ENCODE measurements around the gene SIL1. TPM values are rescaled to one million over a fixed set of nuclear protein-coding genes. Genes with fewer than 3 reads are reported as not detected.

SIL1 gene
- polyA plus RNA-seq, 1 experiment, result 64.6 TPM

DNA sequence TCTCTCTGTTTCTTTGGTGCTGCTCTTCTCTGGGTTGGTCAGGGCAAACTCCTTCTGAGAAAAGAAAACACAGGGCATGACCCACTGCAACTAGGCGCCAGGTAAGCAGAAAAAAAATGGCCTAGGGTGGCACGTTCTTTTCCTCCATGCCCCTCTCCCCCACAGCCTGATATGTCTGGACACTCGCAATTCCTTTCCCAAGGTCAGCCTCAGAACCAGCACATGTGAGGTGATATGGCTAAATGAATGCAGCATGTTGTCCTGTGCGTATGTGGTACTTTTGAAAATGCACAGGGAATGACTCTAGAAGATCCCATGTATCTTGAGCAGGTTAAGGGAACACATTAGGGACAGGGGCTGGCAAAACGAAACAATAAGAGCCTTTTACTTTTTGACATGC, 77.0 kb downstream of the SIL1 start:
- no peak for TF ChIP-seq CTCF (IDR thresholded peaks at IDR 0.05; ENCODE audit: low read depth, low read length)
- no peak for DNase-seq (ENCODE audit: low read depth, low spot score)
- Histone ChIP-seq H3K4me3 (ENCODE audit: low read depth, low read length) (no peak overlapping the region), H3K9me3 (ENCODE audit: control insufficient read depth, insufficient read depth, low read length) (no peaks in the 10 kb centered on the region), H3K27me3 (ENCODE audit: control insufficient read depth, insufficient read depth, low read length) (no peaks in the 10 kb centered on the region), H3K27ac (ENCODE audit: low read depth, low read length) (no peak overlapping the region)
- ChIA-PET POLR2A (no interaction called here), CTCF (no interaction called here)

DNA sequence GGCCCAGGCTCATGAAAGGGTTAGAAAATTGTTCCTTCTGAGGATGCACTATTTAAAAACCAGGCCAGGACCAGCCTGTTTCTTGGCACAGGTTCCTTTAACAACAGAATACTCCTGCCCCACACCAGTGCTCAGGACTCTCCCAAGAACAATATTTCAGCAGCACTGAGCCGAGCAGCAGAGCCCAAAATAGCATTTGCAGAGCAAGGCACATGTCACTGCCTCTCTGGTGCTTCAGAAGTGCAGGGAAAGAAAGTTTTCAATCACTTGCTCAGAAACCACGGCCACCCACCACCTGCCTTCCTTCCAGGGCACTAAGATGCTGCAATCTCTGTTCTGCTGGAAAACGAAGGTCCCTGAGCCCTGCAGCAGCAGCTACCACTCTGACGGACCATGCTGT, 77.6 kb downstream of the SIL1 start:
- CTCF ChIA-PET, result no interaction called here
- POLR2A ChIA-PET, result no interaction called here
- TF ChIP-seq CTCF (IDR thresholded peaks at IDR 0.05; ENCODE audit: low read depth, low read length), result no peak
- Histone ChIP-seq H3K27me3 (ENCODE audit: control insufficient read depth, insufficient read depth, low read length) (no peaks in the 10 kb centered on the region), H3K27ac (ENCODE audit: low read depth, low read length) (no peak overlapping the region), H3K4me3 (ENCODE audit: low read depth, low read length) (no peak overlapping the region), H3K9me3 (ENCODE audit: control insufficient read depth, insufficient read depth, low read length) (no peaks in the 10 kb centered on the region)
- no peak for DNase-seq (ENCODE audit: low read depth, low spot score)

GRCh38 chr5:139118804-139119203, 79.4 kb downstream of the SIL1 start:
- ChIA-PET CTCF (no interaction called here), POLR2A (no interaction called here)
- no peak overlapping the region for H3K27ac ChIP-seq (ENCODE audit: low read depth, low read length)
- H3K27me3 ChIP-seq (ENCODE audit: control insufficient read depth, insufficient read depth, low read length), result no peaks in the 10 kb centered on the region
- DNase-seq (ENCODE audit: low read depth, low spot score), result no peak
- no peaks in the 10 kb centered on the region for H3K9me3 ChIP-seq (ENCODE audit: control insufficient read depth, insufficient read depth, low read length)
- H3K4me3 ChIP-seq (ENCODE audit: low read depth, low read length), result no peak overlapping the region
- TF ChIP-seq CTCF (IDR thresholded peaks at IDR 0.05; ENCODE audit: low read depth, low read length), result no peak

DNA sequence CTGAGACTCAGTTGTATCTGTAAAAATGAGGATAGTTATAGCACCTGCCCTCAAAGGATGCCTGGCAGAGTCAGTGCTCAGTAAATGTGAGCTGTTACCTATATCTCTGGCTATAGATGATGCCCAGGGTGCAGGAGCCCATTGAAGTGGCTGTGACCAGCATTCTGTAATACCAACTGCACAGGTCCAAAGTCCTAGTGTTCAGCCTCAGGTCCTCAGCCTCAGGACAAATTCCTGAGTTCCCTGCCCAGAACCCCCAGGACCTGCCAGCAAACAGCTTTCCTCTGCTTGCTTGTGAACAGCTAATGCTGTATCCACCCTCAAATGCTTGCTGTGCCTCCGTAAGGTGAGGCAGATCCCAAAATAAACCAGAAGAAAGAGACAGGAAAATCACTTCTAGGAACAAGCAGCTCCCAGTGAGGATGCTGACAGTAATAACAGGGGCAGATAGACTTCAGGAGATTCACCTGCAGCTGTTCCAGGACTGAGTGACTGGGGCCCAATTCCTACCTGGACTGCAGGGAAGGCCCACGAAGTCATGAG, 80.8 kb downstream of the SIL1 start:
- POLR2A ChIA-PET, result no interaction called here
- Histone ChIP-seq H3K4me3 (ENCODE audit: low read depth, low read length) (no peak overlapping the region), H3K27me3 (ENCODE audit: control insufficient read depth, insufficient read depth, low read length) (no peaks in the 10 kb centered on the region), H3K9me3 (ENCODE audit: control insufficient read depth, insufficient read depth, low read length) (no peaks in the 10 kb centered on the region), H3K27ac (ENCODE audit: low read depth, low read length) (no peak overlapping the region)
- CTCF ChIA-PET, result no interaction called here
- no peak for TF ChIP-seq CTCF (IDR thresholded peaks at IDR 0.05; ENCODE audit: low read depth, low read length)
- DNase-seq (ENCODE audit: low read depth, low spot score), result no peak

DNA sequence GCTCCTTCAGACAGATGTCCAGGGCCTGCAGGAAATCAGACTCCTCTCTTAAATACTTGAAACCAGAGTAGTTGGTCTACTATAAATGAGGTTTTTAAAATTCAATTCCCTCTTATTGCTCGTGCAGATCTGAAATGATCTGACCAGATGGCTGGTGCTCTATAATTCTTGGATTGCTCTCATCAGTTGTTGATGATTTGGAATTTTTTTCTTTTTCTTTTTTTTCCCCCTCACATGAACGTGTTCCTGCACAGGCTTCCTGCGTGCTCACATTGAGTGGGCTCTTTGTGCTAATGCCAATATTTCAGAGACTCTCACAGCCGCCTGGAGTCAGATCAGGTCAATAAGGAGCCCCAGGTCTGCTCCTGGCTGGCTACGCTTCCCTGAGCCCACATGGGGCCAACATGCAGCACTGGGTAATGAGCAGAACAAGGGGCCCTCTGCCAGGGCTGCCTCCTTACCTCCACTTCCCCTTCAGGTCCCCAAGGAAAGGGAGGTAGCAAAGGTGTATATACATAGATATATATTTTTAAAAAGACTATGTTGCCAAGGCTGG, 82.0 kb downstream of the SIL1 start:
- CTCF ChIA-PET, result interaction anchor here (0.6 kb wide), 1 partner anchor 652 kb away, joined by 5 read pairs; no protein-coding TSS in a partner anchor
- POLR2A ChIA-PET, result no interaction called here

More for the DNA sequence above, 82.0 kb downstream of the SIL1 start:
- Histone ChIP-seq H3K27ac (ENCODE audit: low read depth, low read length) (no peak overlapping the region), H3K4me3 (ENCODE audit: low read depth, low read length) (no peak overlapping the region), H3K9me3 (ENCODE audit: control insufficient read depth, insufficient read depth, low read length) (no peaks in the 10 kb centered on the region), H3K27me3 (ENCODE audit: control insufficient read depth, insufficient read depth, low read length) (no peaks in the 10 kb centered on the region)
- no peak for TF ChIP-seq CTCF (IDR thresholded peaks at IDR 0.05; ENCODE audit: low read depth, low read length)
- no peak for DNase-seq (ENCODE audit: low read depth, low spot score)
